Body of pancreas (tissue), 4 donors: ENCODE measurements around the gene TMEM185A.

Experiments
- POLR2A ChIP-seq, 3 donors: fragments of 450-650 bp; IDR thresholded peaks; one replicate each; pipeline ENCODE4 v1.6.1; 2016; ENCODE audit warnings: antibody characterized with exemption in 3 of 3, mild to moderate bottlenecking in 2 of 3
- TF ChIP-seq, protein P1 (sequence below), 7 experiments: fragments of 450-650 bp in 4 of 7; fragments of 200-600 bp in 3 of 7; sonication (generic) in 3 of 7; IDR thresholded peaks; one replicate each; pipeline ENCODE4 v1.5.1; 2016 to 2019; ENCODE audit warnings: antibody characterized with exemption in 7 of 7

DNA sequence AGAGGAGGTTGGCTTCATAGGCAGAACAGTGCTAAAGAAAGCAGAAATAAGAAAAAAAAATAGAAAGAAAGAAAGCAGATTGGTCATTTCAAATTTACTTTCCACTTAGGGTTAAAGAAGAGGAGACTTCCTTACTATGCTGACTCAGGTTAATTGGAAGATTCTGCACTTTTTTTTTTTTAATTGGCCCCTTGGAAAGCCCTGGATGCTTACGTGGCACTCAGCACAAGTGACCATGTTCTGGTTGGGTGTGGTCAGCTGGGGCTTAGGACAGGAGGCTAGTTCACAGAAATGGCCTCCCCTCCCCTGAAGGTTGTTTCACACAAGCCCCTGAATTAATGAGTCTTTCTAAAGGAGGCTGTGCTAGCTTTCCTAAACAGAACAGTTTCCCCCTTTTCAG, 58.8 kb downstream of the TMEM185A start:
- TF ChIP-seq, protein P1, sequence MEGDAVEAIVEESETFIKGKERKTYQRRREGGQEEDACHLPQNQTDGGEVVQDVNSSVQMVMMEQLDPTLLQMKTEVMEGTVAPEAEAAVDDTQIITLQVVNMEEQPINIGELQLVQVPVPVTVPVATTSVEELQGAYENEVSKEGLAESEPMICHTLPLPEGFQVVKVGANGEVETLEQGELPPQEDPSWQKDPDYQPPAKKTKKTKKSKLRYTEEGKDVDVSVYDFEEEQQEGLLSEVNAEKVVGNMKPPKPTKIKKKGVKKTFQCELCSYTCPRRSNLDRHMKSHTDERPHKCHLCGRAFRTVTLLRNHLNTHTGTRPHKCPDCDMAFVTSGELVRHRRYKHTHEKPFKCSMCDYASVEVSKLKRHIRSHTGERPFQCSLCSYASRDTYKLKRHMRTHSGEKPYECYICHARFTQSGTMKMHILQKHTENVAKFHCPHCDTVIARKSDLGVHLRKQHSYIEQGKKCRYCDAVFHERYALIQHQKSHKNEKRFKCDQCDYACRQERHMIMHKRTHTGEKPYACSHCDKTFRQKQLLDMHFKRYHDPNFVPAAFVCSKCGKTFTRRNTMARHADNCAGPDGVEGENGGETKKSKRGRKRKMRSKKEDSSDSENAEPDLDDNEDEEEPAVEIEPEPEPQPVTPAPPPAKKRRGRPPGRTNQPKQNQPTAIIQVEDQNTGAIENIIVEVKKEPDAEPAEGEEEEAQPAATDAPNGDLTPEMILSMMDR (IDR thresholded peaks at IDR 0.05) = no peak
- no peak for TF ChIP-seq POLR2A (IDR thresholded peaks at IDR 0.05)
